Neural cell (in vitro differentiated cells): ENCODE results near the gene CRYGC. TPM values are rescaled to one million over a fixed set of nuclear protein-coding genes. Genes with fewer than 3 reads are reported as not detected.

Experiments used
- H2AFZ ChIP-seq: fragments of 200-600, 300-800 bp; sonication (generic), shearing (Covaris generic); 2 replicates; pipeline ENCODE4 v1.6.0; 2014; ENCODE audit warnings: low read depth, mild to moderate bottlenecking, antibody characterized with exemption, low read length, moderate library complexity
- H3F3A ChIP-seq: fragments of 200-600 bp; shearing (Covaris generic); 2 replicates; pipeline ENCODE4 v1.6.1; 2016; ENCODE audit warnings: mild to moderate bottlenecking, moderate library complexity, mixed read lengths, antibody characterized with exemption, low read length; ENCODE audit not compliant: insufficient read depth, poor library complexity, severe bottlenecking
- H3K27ac ChIP-seq: fragments of 200-600, 300-800 bp; sonication (generic), shearing (Covaris generic); 2 replicates; pipeline ENCODE4 v1.5.1; 2014; ENCODE audit warnings: mild to moderate bottlenecking, low read length, moderate library complexity
- H3K27me3 ChIP-seq: fragments of 300-800, 200-600 bp; sonication (generic), shearing (Covaris generic); 2 replicates; pipeline ENCODE4 v1.6.0; 2014; ENCODE audit warnings: mild to moderate bottlenecking, low read depth, low read length, moderate library complexity; ENCODE audit not compliant: insufficient read depth
- H3K36me3 ChIP-seq: fragments of 300-800, 200-600 bp; sonication (generic), shearing (Covaris generic); 2 replicates; pipeline ENCODE4 v1.5.1; 2014; ENCODE audit warnings: mild to moderate bottlenecking, antibody characterized with exemption, low read length, moderate library complexity; ENCODE audit not compliant: insufficient read depth
- H3K4me2 ChIP-seq: fragments of 300-800, 200-600 bp; sonication (generic), shearing (Covaris generic); 2 replicates; pipeline ENCODE4 v1.6.0; 2014; ENCODE audit warnings: mild to moderate bottlenecking, low read length
- H3K4me3 ChIP-seq: fragments of 300-800, 200-600 bp; sonication (generic), shearing (Covaris generic); 2 replicates; pipeline ENCODE4 v1.5.1; 2014; ENCODE audit warnings: mild to moderate bottlenecking, low read length, moderate library complexity
- H3K79me2 ChIP-seq: fragments of 200-600 bp; shearing (Covaris generic); replicated peaks from 2 replicates; pipeline ENCODE4 v1.6.0; 2014; ENCODE audit warnings: mild to moderate bottlenecking, low read length, moderate library complexity; ENCODE audit not compliant: insufficient read depth
- H3K9ac ChIP-seq: fragments of 300-800, 200-600 bp; sonication (generic), shearing (Covaris generic); 2 replicates; pipeline ENCODE4 v1.6.1; 2016; ENCODE audit warnings: mild to moderate bottlenecking, low read length, mixed read lengths
- H3K9me2 ChIP-seq: fragments of 200-600 bp; shearing (Covaris generic); 2 replicates; pipeline ENCODE4 v1.6.1; 2016; ENCODE audit warnings: mild to moderate bottlenecking, low read length, mixed read lengths; ENCODE audit not compliant: insufficient read depth
- H3K9me3 ChIP-seq: fragments of 200-600, 300-800 bp; sonication (generic), shearing (Covaris generic); 2 replicates; pipeline ENCODE4 v1.6.1; 2016; ENCODE audit warnings: mild to moderate bottlenecking, mixed run types, low read length, moderate library complexity, mixed read lengths
- H4K20me1 ChIP-seq: fragments of 200-600 bp; shearing (Covaris generic); 2 replicates; pipeline ENCODE4 v1.6.1; 2016; ENCODE audit warnings: mild to moderate bottlenecking, mixed run types; ENCODE audit not compliant: insufficient read depth
- CTCF ChIP-seq: fragments of 450-650 bp; IDR thresholded peaks from 2 replicates; pipeline ENCODE4 v1.5.1; 2014; ENCODE audit warnings: antibody characterized with exemption, mild to moderate bottlenecking, moderate library complexity; ENCODE audit not compliant: poor library complexity, severe bottlenecking
- EP300 ChIP-seq: fragments of 450-650 bp; conservative IDR thresholded peaks from 2 replicates; pipeline ENCODE4 v1.6.1; 2014; ENCODE audit warnings: antibody characterized with exemption, mild to moderate bottlenecking, moderate library complexity; ENCODE audit not compliant: poor library complexity, severe bottlenecking
- EZH2 ChIP-seq: fragments of 200-600, 300-800 bp; shearing (Covaris generic), sonication (generic); IDR thresholded peaks from 2 replicates; pipeline ENCODE4 v1.6.1; 2014; ENCODE audit warnings: antibody characterized with exemption, low read length, borderline replicate concordance, mild to moderate bottlenecking; ENCODE audit not compliant: insufficient read depth, poor library complexity, severe bottlenecking
- MXI1 ChIP-seq: fragments of 450-650 bp; conservative IDR thresholded peaks from 2 replicates; pipeline ENCODE4 v1.6.1; 2014; ENCODE audit warnings: antibody characterized with exemption, mild to moderate bottlenecking; ENCODE audit not compliant: poor library complexity, severe bottlenecking
- POLR2AphosphoS5 ChIP-seq: IDR thresholded peaks from 2 replicates; pipeline ENCODE4 v1.6.1; 2012
- RAD21 ChIP-seq: fragments of 450-650 bp; conservative IDR thresholded peaks from 2 replicates; pipeline ENCODE4 v1.6.1; 2014; ENCODE audit warnings: antibody characterized with exemption, mild to moderate bottlenecking, moderate library complexity
- REST ChIP-seq: IDR thresholded peaks from 2 replicates; pipeline ENCODE4 v1.6.1; 2012; ENCODE audit warnings: borderline replicate concordance
- SMC3 ChIP-seq: fragments of 450-650 bp; conservative IDR thresholded peaks from 2 replicates; pipeline ENCODE4 v1.6.1; 2014; ENCODE audit warnings: antibody characterized with exemption, mild to moderate bottlenecking, moderate library complexity; ENCODE audit not compliant: poor library complexity
- TAF1 ChIP-seq: IDR thresholded peaks from 2 replicates; pipeline ENCODE4 v1.6.1; 2012; ENCODE audit warnings: low read depth
- polyA plus RNA-seq: library from polyadenylated mRNA; depleted of rRNA; stranded (reverse); fragments of >200 nt; gene quantifications from 2 replicates; pipeline ENCODE4 v1.2.3, GENCODE V29; 2014

The CRYGC gene
- polyA plus RNA-seq, 1 donor from 2014 or later, result not detected

- TF ChIP-seq EZH2, result no peak
- TF ChIP-seq TAF1, result no peak
- TF ChIP-seq REST, result no peak
- no peak for TF ChIP-seq CTCF
- no peak for TF ChIP-seq POLR2AphosphoS5
- TF ChIP-seq SMC3, result no peak
- TF ChIP-seq MXI1, result no peak
- TF ChIP-seq RAD21, result no peak
- no peak for TF ChIP-seq EP300
- no peaks in the 10 kb centered on the region for H3K9me3 ChIP-seq
These were observed 39.2 kb downstream of the CRYGC start for GRCh38 chr2:208090420-208090819.

GRCh38 chr2:208086029-208086428 is 43.6 kb downstream of the CRYGC start:
- H3K4me2 ChIP-seq, result no peak overlapping the region
- no peaks in the 10 kb centered on the region for H3K36me3 ChIP-seq
- H3K79me2 ChIP-seq, result no peaks in the 10 kb centered on the region
- no peaks in the 10 kb centered on the region for H3K9me2 ChIP-seq
- H4K20me1 ChIP-seq, result no peaks in the 10 kb centered on the region
- TF ChIP-seq EP300 (no peak), TAF1 (no peak), SMC3 (no peak), REST (no peak), POLR2AphosphoS5 (no peak), EZH2 (no peak), CTCF (no peak), RAD21 (no peak), MXI1 (no peak)
- no peak overlapping the region for H3K4me3 ChIP-seq
- no peak overlapping the region for H3K27ac ChIP-seq
- H2AFZ ChIP-seq, result no peak overlapping the region
- H3K9ac ChIP-seq, result no peak overlapping the region
- no peaks in the 10 kb centered on the region for H3K27me3 ChIP-seq
- H3F3A ChIP-seq, result no peaks in the 10 kb centered on the region
- H3K9me3 ChIP-seq, result no peaks in the 10 kb centered on the region

More at GRCh38 chr2:208090420-208090819, 39.2 kb downstream of the CRYGC start:
- Histone ChIP-seq H3K9me2 (no peaks in the 10 kb centered on the region), H3K27ac (no peak overlapping the region), H3K79me2 (no peaks in the 10 kb centered on the region), H4K20me1 (no peaks in the 10 kb centered on the region), H3K36me3 (no peaks in the 10 kb centered on the region), H3F3A (no peaks in the 10 kb centered on the region), H3K9ac (no peak overlapping the region), H2AFZ (no peak overlapping the region), H3K27me3 (no peaks in the 10 kb centered on the region), H3K4me3 (no peak overlapping the region), H3K4me2 (no peak overlapping the region)
